Femur (tissue), 1 donor: ENCODE data around the gene KREMEN1.
"Not testable (repeated sequence)": the region's sequence is repeated elsewhere in the genome, so short reads cannot be mapped to it uniquely, and the experiment has no call there.

Source experiments
- DNase-seq: peaks from one replicate; pipeline ENCODE4 v3.0.0-alpha.2; 2017

Gene KREMEN1

GRCh38 chr22:29072979-29073617, at the start of gene KREMEN1:
Gene KREMEN1 (plus strand): TSS chr22:29073035. CDS start chr22:29073131, 96 bp downstream.
- DNase-seq, result no peak

GRCh38 chr22:29023172-29023796, 49.6 kb upstream of the KREMEN1 start:
- no peak for DNase-seq

- DNase-seq, result no peak
Measured at GRCh38 chr22:29026579-29026978, 46.3 kb upstream of the KREMEN1 start.

- DNase-seq, result no peak
Measured at GRCh38 chr22:29028468-29028867, 44.4 kb upstream of the KREMEN1 start.

GRCh38 chr22:29029202-29030000, 43.4 kb upstream of the KREMEN1 start:
- no peak for DNase-seq

- no peak for DNase-seq
Measured at GRCh38 chr22:29030016-29030617, 42.7 kb upstream of the KREMEN1 start.

- DNase-seq, result peak; percentile 88
Measured at GRCh38 chr22:29030618-29031226, 42.1 kb upstream of the KREMEN1 start.

GRCh38 chr22:29031227-29032011, 41.4 kb upstream of the KREMEN1 start:
- DNase-seq, result peak; percentile 83

GRCh38 chr22:29032014-29032475, 40.8 kb upstream of the KREMEN1 start:
- DNase-seq, result no peak

GRCh38 chr22:29032584-29032983, 40.3 kb upstream of the KREMEN1 start:
- DNase-seq, result no peak

- DNase-seq, result no peak
Measured at GRCh38 chr22:29037340-29037932, 35.4 kb upstream of the KREMEN1 start.

- no peak for DNase-seq
Measured at GRCh38 chr22:29039148-29039547, 33.7 kb upstream of the KREMEN1 start.

GRCh38 chr22:29039684-29040083, 33.2 kb upstream of the KREMEN1 start:
- DNase-seq, result not testable (repeated sequence)

GRCh38 chr22:29040385-29041275, 32.2 kb upstream of the KREMEN1 start:
- DNase-seq, result peak; percentile 76

- DNase-seq, result no peak
Measured at GRCh38 chr22:29041408-29041807, 31.4 kb upstream of the KREMEN1 start.

GRCh38 chr22:29043906-29044575, 28.8 kb upstream of the KREMEN1 start:
- no peak for DNase-seq

- no peak for DNase-seq
Measured at GRCh38 chr22:29044657-29045176, 28.1 kb upstream of the KREMEN1 start.

GRCh38 chr22:29048822-29049654, 23.8 kb upstream of the KREMEN1 start:
- DNase-seq, result no peak
